ENCODE results near the gene DUSP9.

- TF ChIP-seq RARB (CRISPR knock-in tag; IDR thresholded peaks at IDR 0.05), result no peak
- TF ChIP-seq OSR1 (CRISPR knock-in tag; IDR thresholded peaks at IDR 0.05), result no peak
- TF ChIP-seq ZFP3 (CRISPR knock-in tag; IDR thresholded peaks at IDR 0.05), result no peak
- no peak for TF ChIP-seq ISL1 (CRISPR knock-in tag; IDR thresholded peaks at IDR 0.05)
- no peak for TF ChIP-seq CSDC2 (CRISPR knock-in tag; IDR thresholded peaks at IDR 0.05)
- no peak for TF ChIP-seq ARNTL (CRISPR knock-in tag; IDR thresholded peaks at IDR 0.05; ENCODE audit: borderline replicate concordance, low read depth)
- no peak for TF ChIP-seq ZNF70 (CRISPR knock-in tag; IDR thresholded peaks at IDR 0.05)
- no peak for TF ChIP-seq CSRNP3 (CRISPR knock-in tag; IDR thresholded peaks at IDR 0.05)
Observed at GRCh38 chrX:153628129-153628528, 18.9 kb upstream of the DUSP9 start.

All from SK-N-SH treated with all-trans-retinoic acid at 6 μM for 48 hours (cell line).